ENCODE data around the gene LRIG1. TPM values are rescaled to one million over a fixed set of nuclear protein-coding genes. Genes with fewer than 3 reads are reported as not detected.

The LRIG1 gene
- total RNA-seq, 1 donor from 2014 or later, result 111 TPM

DNA sequence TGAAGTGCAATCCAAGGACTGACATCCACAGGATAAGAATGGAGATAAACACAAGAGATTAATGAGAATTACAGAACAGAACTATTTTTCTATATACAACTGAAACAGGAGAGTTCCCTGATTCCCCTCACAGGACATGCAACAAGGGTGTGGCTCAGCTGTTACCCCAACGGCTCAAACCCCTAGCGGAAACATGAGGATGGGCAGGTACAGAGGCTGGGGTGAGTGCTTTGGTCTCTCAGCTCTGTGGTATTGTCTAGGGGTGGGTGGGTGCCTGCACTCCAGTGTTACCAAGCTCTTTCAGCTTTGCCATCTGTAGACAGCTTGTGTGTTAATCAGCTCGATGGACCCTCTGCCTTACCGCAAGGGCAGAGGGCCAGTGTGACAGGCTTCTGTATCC lies 17.8 kb upstream of the LRIG1 start:
- H3K9me3 Mint-ChIP-seq (ENCODE audit: low read depth), result no peaks in the 10 kb centered on the region
- no peak overlapping the region for H3K4me3 Mint-ChIP-seq (ENCODE audit: unreplicated experiment)
- peaks cover 8% of the 10 kb centered on the region for H3K4me1 Mint-ChIP-seq (ENCODE audit: low read depth)
- H3K27me3 Mint-ChIP-seq (ENCODE audit: low read depth), result no peaks in the 10 kb centered on the region
- no peak for TF ChIP-seq CTCF (IDR thresholded peaks at IDR 0.05)
- no peaks in the 10 kb centered on the region for H3K36me3 Mint-ChIP-seq (ENCODE audit: low read depth)
- no peak overlapping the region for H3K27ac Mint-ChIP-seq (ENCODE audit: unreplicated experiment)
- no peak for DNase-seq (ENCODE audit: low spot score)

DNA sequence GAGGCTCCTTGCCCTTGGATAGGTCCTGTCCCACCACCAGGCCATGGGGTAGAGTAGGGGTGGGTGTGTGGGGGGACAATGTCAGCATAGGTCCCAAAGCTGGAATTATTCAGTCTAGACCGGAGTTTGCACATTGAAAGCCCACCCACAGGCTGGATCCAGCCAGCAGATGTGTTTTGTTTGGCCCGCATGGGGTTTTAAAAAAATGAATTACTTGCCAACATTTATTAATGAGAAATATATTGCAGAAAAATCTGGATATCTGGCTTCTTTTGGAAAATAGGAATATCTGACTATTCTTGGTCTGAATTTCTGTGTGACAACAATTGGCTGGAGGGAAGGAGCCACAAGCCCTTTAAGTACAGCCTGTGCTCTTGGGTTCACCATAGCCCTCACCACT lies 17.3 kb upstream of the LRIG1 start:
- Mint-ChIP-seq H3K27me3 (ENCODE audit: low read depth) (no peaks in the 10 kb centered on the region), H3K36me3 (ENCODE audit: low read depth) (no peaks in the 10 kb centered on the region), H3K4me3 (ENCODE audit: unreplicated experiment) (no peak overlapping the region), H3K9me3 (ENCODE audit: low read depth) (no peaks in the 10 kb centered on the region), H3K27ac (ENCODE audit: unreplicated experiment) (no peak overlapping the region), H3K4me1 (ENCODE audit: low read depth) (peaks cover 8% of the 10 kb centered on the region)
- TF ChIP-seq CTCF (IDR thresholded peaks at IDR 0.05), result no peak
- no peak for DNase-seq (ENCODE audit: low spot score)

- Mint-ChIP-seq H3K9me3 (ENCODE audit: low read depth) (peaks cover 3% of the 10 kb centered on the region), H3K36me3 (ENCODE audit: low read depth) (no peaks in the 10 kb centered on the region), H3K27me3 (ENCODE audit: low read depth) (no peaks in the 10 kb centered on the region), H3K27ac (ENCODE audit: unreplicated experiment) (no peak overlapping the region), H3K4me1 (ENCODE audit: low read depth) (peaks cover 8% of the 10 kb centered on the region), H3K4me3 (ENCODE audit: unreplicated experiment) (no peak overlapping the region)
- no peak for DNase-seq (ENCODE audit: low spot score)
- no peak for TF ChIP-seq CTCF (IDR thresholded peaks at IDR 0.05)
Observed at GRCh38 chr3:66517241-66517640, 16.4 kb upstream of the LRIG1 start.

- no peaks in the 10 kb centered on the region for H3K36me3 Mint-ChIP-seq (ENCODE audit: low read depth)
- H3K27ac Mint-ChIP-seq (ENCODE audit: unreplicated experiment), result no peak overlapping the region
- no peak overlapping the region for H3K4me3 Mint-ChIP-seq (ENCODE audit: unreplicated experiment)
- DNase-seq (ENCODE audit: low spot score), result no peak
- peaks cover 5% of the 10 kb centered on the region for H3K9me3 Mint-ChIP-seq (ENCODE audit: low read depth)
- peaks cover 8% of the 10 kb centered on the region for H3K4me1 Mint-ChIP-seq (ENCODE audit: low read depth)
- H3K27me3 Mint-ChIP-seq (ENCODE audit: low read depth), result no peaks in the 10 kb centered on the region
- no peak for TF ChIP-seq CTCF (IDR thresholded peaks at IDR 0.05)
Observed at GRCh38 chr3:66508461-66508860, 7.6 kb upstream of the LRIG1 start.

DNA sequence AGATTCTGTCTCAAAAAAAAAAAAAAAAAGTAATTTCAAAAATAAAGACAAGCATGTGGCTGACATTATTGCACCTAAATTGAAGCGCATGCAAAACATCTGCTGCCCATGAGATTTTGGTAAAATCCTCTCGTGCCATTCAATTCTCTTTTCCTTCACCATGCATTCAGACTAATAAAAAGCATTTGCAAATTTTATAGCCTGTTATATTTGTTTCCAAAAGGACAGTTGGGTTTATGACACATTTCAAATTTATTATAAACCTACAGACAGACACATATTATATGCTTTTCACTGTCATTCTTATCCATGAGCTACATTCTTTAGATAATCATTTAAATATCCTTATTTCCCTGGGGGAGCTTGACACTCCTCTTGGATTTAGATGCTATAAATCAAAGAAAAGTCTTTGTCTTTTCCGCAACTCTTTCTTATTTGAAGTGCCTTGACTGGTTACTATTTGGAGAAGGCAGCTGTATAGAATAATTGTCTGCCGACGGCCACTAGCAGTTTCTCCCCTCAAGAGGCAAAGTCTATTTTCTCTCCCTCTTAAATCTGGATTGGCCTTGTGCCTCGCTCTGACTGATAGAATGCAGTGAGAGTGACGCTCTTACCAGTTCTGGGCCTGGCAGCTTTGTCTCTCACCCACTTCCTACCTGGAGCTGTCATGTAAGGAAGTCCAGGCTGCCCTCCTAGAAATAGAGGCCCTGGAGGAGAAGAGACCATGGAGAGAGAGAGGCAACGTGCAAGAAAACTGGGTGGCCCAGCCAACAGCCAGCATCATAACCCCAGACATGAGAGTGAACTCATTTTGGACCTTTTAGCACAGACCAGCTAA lies 6.8 kb upstream of the LRIG1 start:
- Mint-ChIP-seq H3K4me3 (ENCODE audit: unreplicated experiment) (no peak overlapping the region), H3K4me1 (ENCODE audit: low read depth) (peaks cover 16% of the 10 kb centered on the region), H3K36me3 (ENCODE audit: low read depth) (no peaks in the 10 kb centered on the region), H3K9me3 (ENCODE audit: low read depth) (peaks cover 5% of the 10 kb centered on the region), H3K27me3 (ENCODE audit: low read depth) (no peaks in the 10 kb centered on the region), H3K27ac (ENCODE audit: unreplicated experiment) (no peak overlapping the region)
- TF ChIP-seq CTCF (IDR thresholded peaks at IDR 0.05), result no peak
- DNase-seq (ENCODE audit: low spot score), result no peak
